ENCODE measurements around the gene MICAL3. TPM values are rescaled to one million over a fixed set of nuclear protein-coding genes. Genes with fewer than 3 reads are reported as not detected.

The MICAL3 gene
- polyA plus RNA-seq, 1 donor from 2014 or later, result 28.1 TPM

DNA sequence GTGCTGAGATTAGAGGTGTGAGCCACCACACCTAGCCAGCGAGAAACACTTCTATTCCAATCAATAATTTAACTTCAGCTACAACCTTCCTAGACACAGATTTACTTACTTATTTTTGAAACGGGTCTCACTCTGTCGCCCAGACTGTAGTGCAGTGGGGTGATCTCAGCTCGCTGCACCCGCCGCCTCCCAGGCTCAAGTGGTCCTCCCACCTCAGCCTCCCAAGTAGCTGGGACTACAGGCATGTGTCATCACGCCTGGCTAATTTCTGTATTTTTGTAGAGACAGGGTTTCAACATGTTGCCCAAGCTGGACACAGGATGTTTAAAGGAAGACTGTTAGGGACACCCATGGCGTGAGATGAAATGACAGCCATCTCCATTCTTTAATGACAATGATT, 61.3 kb downstream of the MICAL3 start:
- Histone ChIP-seq H3K9me2 (ENCODE audit: insufficient read depth, low read length) (no peaks in the 10 kb centered on the region), H3K27ac (ENCODE audit: low read length) (no peak overlapping the region), H4K20me1 (ENCODE audit: insufficient read depth) (no peaks in the 10 kb centered on the region), H3K4me3 (ENCODE audit: low read length) (no peak overlapping the region), H3K9me3 (ENCODE audit: low read length) (no peaks in the 10 kb centered on the region), H3K9ac (ENCODE audit: low read length) (no peak overlapping the region), H3K79me2 (replicated peaks; ENCODE audit: insufficient read depth, low read length) (no peaks in the 10 kb centered on the region), H2AFZ (ENCODE audit: low read depth, low read length) (no peak overlapping the region), H3K27me3 (ENCODE audit: insufficient read depth, low read depth, low read length) (no peaks in the 10 kb centered on the region), H3K36me3 (ENCODE audit: insufficient read depth, low read length) (no peaks in the 10 kb centered on the region), H3F3A (ENCODE audit: insufficient read depth, low read length, poor library complexity, severe bottlenecking) (no peaks in the 10 kb centered on the region), H3K4me2 (ENCODE audit: low read length) (no peak overlapping the region)
- TF ChIP-seq EZH2 (IDR thresholded peaks at IDR 0.05; ENCODE audit: borderline replicate concordance, insufficient read depth, low read length, poor library complexity, severe bottlenecking), result no peak
- TF ChIP-seq SMC3 (conservative IDR thresholded peaks at IDR 0.05; ENCODE audit: poor library complexity), result no peak
- TF ChIP-seq EP300 (conservative IDR thresholded peaks at IDR 0.05; ENCODE audit: poor library complexity, severe bottlenecking), result no peak
- no peak for TF ChIP-seq MXI1 (conservative IDR thresholded peaks at IDR 0.05; ENCODE audit: poor library complexity, severe bottlenecking)
- no peak for TF ChIP-seq TAF1 (IDR thresholded peaks at IDR 0.05; ENCODE audit: low read depth)
- no peak for TF ChIP-seq RAD21 (conservative IDR thresholded peaks at IDR 0.05)
- no peak for TF ChIP-seq REST (IDR thresholded peaks at IDR 0.05; ENCODE audit: borderline replicate concordance)
- no peak for TF ChIP-seq POLR2AphosphoS5 (IDR thresholded peaks at IDR 0.05)
- TF ChIP-seq, protein P1, sequence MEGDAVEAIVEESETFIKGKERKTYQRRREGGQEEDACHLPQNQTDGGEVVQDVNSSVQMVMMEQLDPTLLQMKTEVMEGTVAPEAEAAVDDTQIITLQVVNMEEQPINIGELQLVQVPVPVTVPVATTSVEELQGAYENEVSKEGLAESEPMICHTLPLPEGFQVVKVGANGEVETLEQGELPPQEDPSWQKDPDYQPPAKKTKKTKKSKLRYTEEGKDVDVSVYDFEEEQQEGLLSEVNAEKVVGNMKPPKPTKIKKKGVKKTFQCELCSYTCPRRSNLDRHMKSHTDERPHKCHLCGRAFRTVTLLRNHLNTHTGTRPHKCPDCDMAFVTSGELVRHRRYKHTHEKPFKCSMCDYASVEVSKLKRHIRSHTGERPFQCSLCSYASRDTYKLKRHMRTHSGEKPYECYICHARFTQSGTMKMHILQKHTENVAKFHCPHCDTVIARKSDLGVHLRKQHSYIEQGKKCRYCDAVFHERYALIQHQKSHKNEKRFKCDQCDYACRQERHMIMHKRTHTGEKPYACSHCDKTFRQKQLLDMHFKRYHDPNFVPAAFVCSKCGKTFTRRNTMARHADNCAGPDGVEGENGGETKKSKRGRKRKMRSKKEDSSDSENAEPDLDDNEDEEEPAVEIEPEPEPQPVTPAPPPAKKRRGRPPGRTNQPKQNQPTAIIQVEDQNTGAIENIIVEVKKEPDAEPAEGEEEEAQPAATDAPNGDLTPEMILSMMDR (IDR thresholded peaks at IDR 0.05; ENCODE audit: poor library complexity, severe bottlenecking), result no peak

- Histone ChIP-seq H2AFZ (ENCODE audit: low read depth, low read length) (no peak overlapping the region), H3K4me2 (ENCODE audit: low read length) (no peak overlapping the region), H3F3A (ENCODE audit: insufficient read depth, low read length, poor library complexity, severe bottlenecking) (no peaks in the 10 kb centered on the region), H3K9me2 (ENCODE audit: insufficient read depth, low read length) (no peaks in the 10 kb centered on the region), H3K9ac (ENCODE audit: low read length) (no peak overlapping the region), H3K27me3 (ENCODE audit: insufficient read depth, low read depth, low read length) (no peaks in the 10 kb centered on the region), H3K27ac (ENCODE audit: low read length) (no peak overlapping the region), H3K4me3 (ENCODE audit: low read length) (no peak overlapping the region), H4K20me1 (ENCODE audit: insufficient read depth) (no peaks in the 10 kb centered on the region), H3K36me3 (ENCODE audit: insufficient read depth, low read length) (no peaks in the 10 kb centered on the region), H3K9me3 (ENCODE audit: low read length) (no peaks in the 10 kb centered on the region), H3K79me2 (replicated peaks; ENCODE audit: insufficient read depth, low read length) (no peaks in the 10 kb centered on the region)
- TF ChIP-seq EZH2 (IDR thresholded peaks at IDR 0.05; ENCODE audit: borderline replicate concordance, insufficient read depth, low read length, poor library complexity, severe bottlenecking), result no peak
- TF ChIP-seq SMC3 (conservative IDR thresholded peaks at IDR 0.05; ENCODE audit: poor library complexity), result no peak
- no peak for TF ChIP-seq TAF1 (IDR thresholded peaks at IDR 0.05; ENCODE audit: low read depth)
- no peak for TF ChIP-seq MXI1 (conservative IDR thresholded peaks at IDR 0.05; ENCODE audit: poor library complexity, severe bottlenecking)
- no peak for TF ChIP-seq EP300 (conservative IDR thresholded peaks at IDR 0.05; ENCODE audit: poor library complexity, severe bottlenecking)
- no peak for TF ChIP-seq RAD21 (conservative IDR thresholded peaks at IDR 0.05)
- TF ChIP-seq, protein P1 (IDR thresholded peaks at IDR 0.05; ENCODE audit: poor library complexity, severe bottlenecking), result no peak
- no peak for TF ChIP-seq POLR2AphosphoS5 (IDR thresholded peaks at IDR 0.05)
- no peak for TF ChIP-seq REST (IDR thresholded peaks at IDR 0.05; ENCODE audit: borderline replicate concordance)
Measured at GRCh38 chr22:17962168-17962567, 62.2 kb downstream of the MICAL3 start.

Measured in neural cell (in vitro differentiated cells).